Activated CD4-positive, alpha-beta T cell treated with anti-CD3 and anti-CD28 coated beads for 36 hours (primary cell): Measurements from ENCODE around the gene IRAK1. TPM values are rescaled to one million over a fixed set of nuclear protein-coding genes. Genes with fewer than 3 reads are reported as not detected.

ENCODE experiments used
- ATAC-seq: fragments of 200-7000 bp; cut with Tn5 transposase; one replicate; pipeline ENCODE4 v1.10.0; 2021; ENCODE audit warnings: mild to moderate bottlenecking, moderate library complexity
- CTCF ChIA-PET: fragments of 350-600 bp; sonication (Branson Sonifier 250); formaldehyde crosslinking; loops from one replicate; lab custom pipeline; 2021; ENCODE audit warnings: antibody characterized with exemption; lab: Charles Lee
- POLR2A ChIA-PET: fragments of 350-600 bp; sonication (Branson Sonifier 250); formaldehyde crosslinking; loops from one replicate; lab custom pipeline; 2021; ENCODE audit warnings: antibody characterized with exemption, inconsistent platforms; lab: Charles Lee
- DNase-seq: peaks from one replicate; pipeline ENCODE4 v3.0.0-alpha.2; 2020
- H3K27ac Mint-ChIP-seq: one replicate; pipeline ENCODE4 v1.8.0; 2021; ENCODE audit warnings: mixed read lengths
- H3K27me3 Mint-ChIP-seq: one replicate; pipeline ENCODE4 v1.8.0; 2021; ENCODE audit warnings: mixed read lengths
- H3K36me3 Mint-ChIP-seq: one replicate; pipeline ENCODE4 v1.8.0; 2021; ENCODE audit warnings: low read depth, mixed read lengths
- H3K4me1 Mint-ChIP-seq: one replicate; pipeline ENCODE4 v1.8.0; 2021; ENCODE audit warnings: mixed read lengths
- H3K4me3 Mint-ChIP-seq: one replicate; pipeline ENCODE4 v1.8.0; 2021; ENCODE audit warnings: mild to moderate bottlenecking, moderate library complexity, mixed read lengths
- H3K9me3 Mint-ChIP-seq: one replicate; pipeline ENCODE4 v1.8.0; 2021; ENCODE audit warnings: low read depth, mixed read lengths
- intact Hi-C, 2 experiments: fragments of 100-400 bp; cut with DNase I in 1 of 2; cut with micrococcal nuclease in 1 of 2; formaldehyde crosslinking; loops; one replicate each; pipeline versions ENCODE4 v1.14.2 to v1.15.1; 2022 to 2024; cut with DNase I, micrococcal nuclease
- total RNA-seq, 2 experiments: library from RNA; stranded (reverse); gene quantifications; one replicate each; pipeline ENCODE4 v1.2.3, GENCODE V29; 2021

The IRAK1 gene
- total RNA-seq, 2 experiments from 2014 or later, result 84.3 to 93.6 TPM

- ChIA-PET POLR2A (interaction anchor here (0.9 kb wide), 1 partner anchor 11 kb away, joined by 3 read pairs; no protein-coding TSS in a partner anchor), CTCF (interaction anchor here (0.6 to 1.1 kb wide), 4 partner anchors 10 to 567 kb away, joined by 3 to 4 read pairs (median 3); no protein-coding TSS in a partner anchor)
- intact Hi-C loops, result loop anchor here (5.0 to 10.0 kb wide), 4 partner anchors 48 to 788 kb away; partner anchors contain the start of genes ATP6AP1 (in 1 of the 2), DKC1 (in 1 of the 2), EMD (in 1 of the 2) and FLNA (in 1 of the 2)
- Mint-ChIP-seq H3K36me3 (peaks cover 14% of the 10 kb centered on the region), H3K4me3 (peak overlapping the region; percentile 88), H3K4me1 (peaks cover 16% of the 10 kb centered on the region), H3K9me3 (no peaks in the 10 kb centered on the region), H3K27ac (peak overlapping the region; percentile 97), H3K27me3 (no peaks in the 10 kb centered on the region)
- DNase-seq (no peak), ATAC-seq (no peak)
Observed at GRCh38 chrX:153974003-153974725, 45.5 kb downstream of the IRAK1 start.

- Mint-ChIP-seq H3K27ac (peak overlapping the region; percentile 97), H3K9me3 (no peaks in the 10 kb centered on the region), H3K4me1 (peaks cover 16% of the 10 kb centered on the region), H3K27me3 (no peaks in the 10 kb centered on the region), H3K4me3 (peak overlapping the region; percentile 88), H3K36me3 (peaks cover 17% of the 10 kb centered on the region)
- ATAC-seq (no peak), DNase-seq (no peak)
- intact Hi-C loops, result loop anchor here (2.0 to 10.0 kb wide), 5 partner anchors 49 to 789 kb away; partner anchors contain the start of genes ATP6AP1 (in 1 of the 2), DKC1 (in 1 of the 2), EMD (in 1 of the 2) and FLNA (in 1 of the 2)
- ChIA-PET CTCF (interaction anchor here (0.6 to 1.1 kb wide), 3 partner anchors 11 to 355 kb away, joined by 3 to 4 read pairs (median 3); no protein-coding TSS in a partner anchor), POLR2A (interaction anchor here (0.9 kb wide), 1 partner anchor 12 kb away, joined by 3 read pairs; no protein-coding TSS in a partner anchor)
Observed at GRCh38 chrX:153973127-153974002, 46.3 kb downstream of the IRAK1 start.

- POLR2A ChIA-PET, result interaction anchor here (1.7 kb wide), 1 partner anchor 47 kb away, joined by 8 read pairs; the partner anchor contains the start of gene ARHGAP4
- intact Hi-C loops, result loop anchor here (1.0 to 10.0 kb wide), 12 partner anchors 12 to 790 kb away; partner anchors contain the start of genes EMD (in 2 of the 2), ABCD1 (in 1 of the 2), ATP6AP1 (in 1 of the 2) and BCAP31 (in 1 of the 2)
Observed at GRCh38 chrX:153972368-153973126, 47.2 kb downstream of the IRAK1 start, which contains the start of gene TMEM187. TMEM187 (plus strand) TSS chrX:153972754; CDS start chrX:153982063, 9,309 bp downstream.

GRCh38 chrX:153971450-153972367 is 48.0 kb downstream of the IRAK1 start, which contains the start of gene HCFC1:
HCFC1 (minus strand) TSS chrX:153971818; CDS start chrX:153970840, 978 bp downstream.
- Mint-ChIP-seq H3K36me3 (peaks cover 31% of the 10 kb centered on the region), H3K27me3 (no peaks in the 10 kb centered on the region), H3K4me1 (peaks cover 31% of the 10 kb centered on the region), H3K4me3 (peak within 1 kb of the TSS; percentile 94), H3K9me3 (no peaks in the 10 kb centered on the region), H3K27ac (peak within 1 kb of the TSS; percentile 100)
- DNase-seq (peak; percentile 94), ATAC-seq (peak; percentile 34)
- CTCF ChIA-PET, result interaction anchor here (0.6 to 1.0 kb wide), 4 partner anchors 23 to 402 kb away, joined by 3 to 5 read pairs (median 3); no protein-coding TSS in a partner anchor
- intact Hi-C loops, result loop anchor here (1.0 to 10.0 kb wide), 17 partner anchors 13 to 791 kb away; partner anchors contain the start of genes EMD (in 2 of the 2), IDH3G (in 2 of the 2), SSR4 (in 2 of the 2) and ABCD1 (in 1 of the 2)
- POLR2A ChIA-PET, result interaction anchor here (1.1 to 1.7 kb wide), 2 partner anchors 46 to 399 kb away, joined by 4 to 8 read pairs; partner anchors contain the start of gene ARHGAP4

More at GRCh38 chrX:153972368-153973126, 47.2 kb downstream of the IRAK1 start, which contains the start of gene TMEM187:
- Mint-ChIP-seq H3K27me3 (no peaks in the 10 kb centered on the region), H3K4me1 (peaks cover 24% of the 10 kb centered on the region), H3K27ac (peak within 1 kb of the TSS; percentile 100), H3K9me3 (no peaks in the 10 kb centered on the region), H3K4me3 (peak within 1 kb of the TSS; percentile 94), H3K36me3 (peaks cover 25% of the 10 kb centered on the region)
- DNase-seq, result peak; percentile 92
- CTCF ChIA-PET, result no interaction called here
- ATAC-seq, result peak; percentile 45

GRCh38 chrX:153971124-153971449 is 48.6 kb downstream of the IRAK1 start:
- CTCF ChIA-PET, result interaction anchor here (0.6 to 1.0 kb wide), 3 partner anchors 48 to 402 kb away, joined by 3 to 5 read pairs (median 3); no protein-coding TSS in a partner anchor
- Mint-ChIP-seq H3K36me3 (peaks cover 32% of the 10 kb centered on the region), H3K27ac (peak overlapping the region; percentile 100), H3K4me3 (peak overlapping the region; percentile 94), H3K4me1 (peaks cover 38% of the 10 kb centered on the region), H3K9me3 (no peaks in the 10 kb centered on the region), H3K27me3 (no peaks in the 10 kb centered on the region)
- peak; percentile 28 for ATAC-seq
- intact Hi-C loops, result loop anchor here (1.0 to 10.0 kb wide), 10 partner anchors 43 to 791 kb away; partner anchors contain the start of genes IDH3G (in 2 of the 2), SSR4 (in 2 of the 2), ATP6AP1 (in 1 of the 2) and CCNQ (in 1 of the 2)
- POLR2A ChIA-PET, result interaction anchor here (0.7 to 1.7 kb wide), 4 partner anchors 13 to 400 kb away, joined by 3 to 8 read pairs (median 4); partner anchors contain the start of gene ARHGAP4
- peak; percentile 92 for DNase-seq

- Mint-ChIP-seq H3K36me3 (peaks cover 32% of the 10 kb centered on the region), H3K4me3 (peak overlapping the region; percentile 94), H3K27ac (peak overlapping the region; percentile 100), H3K9me3 (no peaks in the 10 kb centered on the region), H3K27me3 (no peaks in the 10 kb centered on the region), H3K4me1 (peaks cover 40% of the 10 kb centered on the region)
- DNase-seq, result peak; percentile 63
- ATAC-seq, result no peak
- intact Hi-C loops, result loop anchor here (1.0 to 10.0 kb wide), 10 partner anchors 42 to 792 kb away; partner anchors contain the start of genes IDH3G (in 2 of the 2), SSR4 (in 2 of the 2), ATP6AP1 (in 1 of the 2) and CCNQ (in 1 of the 2)
- CTCF ChIA-PET, result interaction anchor here (0.6 to 1.0 kb wide), 2 partner anchors 47 to 403 kb away, joined by 3 read pairs; no protein-coding TSS in a partner anchor
- POLR2A ChIA-PET, result interaction anchor here (0.7 to 1.7 kb wide), 4 partner anchors 12 to 400 kb away, joined by 3 to 8 read pairs (median 4); partner anchors contain the start of gene ARHGAP4
Observed at GRCh38 chrX:153970357-153971123, 49.2 kb downstream of the IRAK1 start.

- H3K4me1 Mint-ChIP-seq, result peaks cover 44% of the 10 kb centered on the region
- intact Hi-C loops, result loop anchor here (2.0 to 10.0 kb wide), 7 partner anchors 51 to 792 kb away; partner anchors contain the start of genes ATP6AP1 (in 1 of the 2), CCNQ (in 1 of the 2), DKC1 (in 1 of the 2) and EMD (in 1 of the 2)
- DNase-seq, result peak; percentile 47
- H3K27ac Mint-ChIP-seq, result peak overlapping the region; percentile 86
- no peaks in the 10 kb centered on the region for H3K27me3 Mint-ChIP-seq
- CTCF ChIA-PET, result no interaction called here
- H3K4me3 Mint-ChIP-seq, result peak overlapping the region; percentile 94
- ATAC-seq, result no peak
- POLR2A ChIA-PET, result no interaction called here
- H3K9me3 Mint-ChIP-seq, result no peaks in the 10 kb centered on the region
- H3K36me3 Mint-ChIP-seq, result peaks cover 32% of the 10 kb centered on the region
Observed at GRCh38 chrX:153969904-153970356, 49.8 kb downstream of the IRAK1 start.
